Measurements from ENCODE around the gene SLC9A9. TPM values are rescaled to one million over a fixed set of nuclear protein-coding genes. Genes with fewer than 3 reads are reported as not detected.

The SLC9A9 gene
- polyA plus RNA-seq, 1 donor (not counting 4 experiments of a cell fraction or from before 2014, with no cell fraction given) = 5.2 TPM

GRCh38 chr3:143375698-143376097 is 472.6 kb downstream of the SLC9A9 start:
- H3K27me3 ChIP-seq (ENCODE audit: control insufficient read depth, extremely low read depth, insufficient read depth, low read length) = no peaks in the 10 kb centered on the region
- DNase-seq (ENCODE audit: low read depth, low spot score) (peak; percentile 1), FAIRE-seq (no peak)
- H3K27ac ChIP-seq (ENCODE audit: control insufficient read depth, insufficient read depth, low read length) = no peak overlapping the region
- dilution Hi-C loops (cut with MboI; ENCODE audit: extremely low pct_ligation_motif_present, low sequenced_read_pairs) = no loop called here
- no peak overlapping the region for H3K4me2 ChIP-seq (ENCODE audit: control insufficient read depth, extremely low read depth, insufficient read depth, low read depth, low read length)
- H3K36me3 ChIP-seq (ENCODE audit: control insufficient read depth in 2 of 2, extremely low read depth in 1 of 2, insufficient read depth in 2 of 2, low read length in 2 of 2) = no peaks in the 10 kb centered on the region
- no peaks in the 10 kb centered on the region for H3K79me2 ChIP-seq (ENCODE audit: control insufficient read depth, insufficient read depth, low read length)
- no peak overlapping the region for H3K4me3 ChIP-seq (ENCODE audit: control insufficient read depth in 2 of 3, extremely low read depth in 1 of 3, insufficient read depth in 2 of 3, low read depth in 1 of 3, low read length in 3 of 3)
- no peaks in the 10 kb centered on the region for H3K4me1 ChIP-seq (ENCODE audit: control insufficient read depth, extremely low read depth, insufficient read depth, low read length)
- no peaks in the 10 kb centered on the region for H4K20me1 ChIP-seq (ENCODE audit: control insufficient read depth, extremely low read depth, insufficient read depth, low read length)
- H3K9me1 ChIP-seq (ENCODE audit: control insufficient read depth, extremely low read depth, insufficient read depth, low read length) = no peaks in the 10 kb centered on the region
- H3K9ac ChIP-seq (ENCODE audit: control insufficient read depth, extremely low read depth, insufficient read depth, low read length) = no peak overlapping the region
- no peak overlapping the region for H2AFZ ChIP-seq (ENCODE audit: control insufficient read depth, low read length)
- no peaks in the 10 kb centered on the region for H3K9me3 ChIP-seq (ENCODE audit: control insufficient read depth, low read depth, low read length)
- TF ChIP-seq CTCF (optimal IDR thresholded peaks at IDR 0.05 in 1 of 3, IDR thresholded peaks at IDR 0.05 in 1 of 3, conservative IDR thresholded peaks at IDR 0.05 in 1 of 3; ENCODE audit: extremely low read depth in 1 of 3, insufficient read depth in 2 of 3, low read length in 3 of 3) = no peak
- no peak for TF ChIP-seq EZH2 (IDR thresholded peaks at IDR 0.05; ENCODE audit: low read length)

- dilution Hi-C loops (cut with MboI; ENCODE audit: extremely low pct_ligation_motif_present, low sequenced_read_pairs) = no loop called here
- Histone ChIP-seq H4K20me1 (ENCODE audit: control insufficient read depth, extremely low read depth, insufficient read depth, low read length) (no peaks in the 10 kb centered on the region), H3K4me1 (ENCODE audit: control insufficient read depth, extremely low read depth, insufficient read depth, low read length) (no peaks in the 10 kb centered on the region), H3K4me2 (ENCODE audit: control insufficient read depth, extremely low read depth, insufficient read depth, low read depth, low read length) (no peak overlapping the region), H3K9ac (ENCODE audit: control insufficient read depth, extremely low read depth, insufficient read depth, low read length) (no peak overlapping the region), H3K27me3 (ENCODE audit: control insufficient read depth, extremely low read depth, insufficient read depth, low read length) (no peaks in the 10 kb centered on the region), H2AFZ (ENCODE audit: control insufficient read depth, low read length) (no peak overlapping the region), H3K4me3 (ENCODE audit: control insufficient read depth in 2 of 3, extremely low read depth in 1 of 3, insufficient read depth in 2 of 3, low read depth in 1 of 3, low read length in 3 of 3) (no peak overlapping the region), H3K9me1 (ENCODE audit: control insufficient read depth, extremely low read depth, insufficient read depth, low read length) (no peaks in the 10 kb centered on the region), H3K27ac (ENCODE audit: control insufficient read depth, insufficient read depth, low read length) (no peak overlapping the region), H3K36me3 (ENCODE audit: control insufficient read depth in 2 of 2, extremely low read depth in 1 of 2, insufficient read depth in 2 of 2, low read length in 2 of 2) (no peaks in the 10 kb centered on the region), H3K79me2 (ENCODE audit: control insufficient read depth, insufficient read depth, low read length) (no peaks in the 10 kb centered on the region), H3K9me3 (ENCODE audit: control insufficient read depth, low read depth, low read length) (no peaks in the 10 kb centered on the region)
- no peak for FAIRE-seq
- TF ChIP-seq EZH2 (IDR thresholded peaks at IDR 0.05; ENCODE audit: low read length) (no peak), CTCF (optimal IDR thresholded peaks at IDR 0.05 in 1 of 3, IDR thresholded peaks at IDR 0.05 in 1 of 3, conservative IDR thresholded peaks at IDR 0.05 in 1 of 3; ENCODE audit: extremely low read depth in 1 of 3, insufficient read depth in 2 of 3, low read length in 3 of 3) (no peak)
- no peak for DNase-seq (ENCODE audit: low read depth, low spot score)
Observed at GRCh38 chr3:143367171-143367570, 481.1 kb downstream of the SLC9A9 start.

Measured in keratinocyte (primary cell).